ENCODE data around the gene ATXN10.

- TF ChIP-seq TEAD4 (IDR thresholded peaks at IDR 0.05; ENCODE audit: low read depth, low read length) (no peak), NRF1 (IDR thresholded peaks at IDR 0.05; ENCODE audit: low read depth, low read length) (no peak), POLR2A (IDR thresholded peaks at IDR 0.05; ENCODE audit: control extremely low read depth in 1 of 2, low read depth in 2 of 2, low read length in 2 of 2) (no peak), EZH2 (IDR thresholded peaks at IDR 0.05; ENCODE audit: low read depth, low read length, severe bottlenecking) (no peak)
Observed at GRCh38 chr22:45804986-45805325, 133.3 kb downstream of the ATXN10 start.

Measured in H1 (cell line).